OCI-LY1 (cell line): Measurements from ENCODE around the gene ACTA1.

ENCODE experiments used
- CTCF ChIP-seq: fragments of 200-600 bp; sonication (generic), shearing (Covaris generic); IDR thresholded peaks from 2 replicates; pipeline ENCODE4 v1.5.1; 2017; ENCODE audit warnings: mild to moderate bottlenecking, antibody characterized with exemption, low read length, moderate library complexity, mixed read lengths
- EZH2 ChIP-seq: fragments of 200-600 bp; sonication (generic), shearing (Covaris generic); IDR thresholded peaks from 2 replicates; pipeline ENCODE4 v1.8.0; 2017; ENCODE audit warnings: borderline replicate concordance, mixed run types, mild to moderate bottlenecking, antibody characterized with exemption, low read length, moderate library complexity, mixed read lengths

- TF ChIP-seq CTCF = no peak
- TF ChIP-seq EZH2 = no peak
Observed at GRCh38 chr1:229434641-229435051, 752 bp upstream of the ACTA1 start.
